ENCODE measurements around the gene ABI3BP.

The ABI3BP gene

DNA sequence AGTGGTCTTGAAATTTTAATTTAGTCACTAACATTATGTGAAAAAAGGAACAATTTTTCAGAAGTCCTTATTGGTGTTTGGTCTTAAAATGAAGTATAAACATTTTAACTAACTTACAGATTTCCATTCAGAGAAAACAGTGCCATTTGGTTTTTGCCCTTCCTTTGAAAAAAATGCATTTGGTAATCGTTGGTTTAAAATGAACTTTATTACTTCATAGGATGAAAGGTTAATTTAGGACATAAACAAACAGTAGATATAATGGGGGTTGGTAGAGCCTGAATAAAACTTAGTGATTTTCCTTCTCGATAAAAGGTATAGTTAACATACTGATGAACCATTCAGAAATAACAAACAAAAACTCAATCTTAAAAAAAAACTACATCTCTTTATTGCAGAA, 244.3 kb downstream of the ABI3BP start:
- Mint-ChIP-seq H3K9me3 (no peaks in the 10 kb centered on the region), H3K27ac (no peak overlapping the region), H3K4me1 (no peaks in the 10 kb centered on the region), H3K27me3 (no peaks in the 10 kb centered on the region), H3K36me3 (peaks cover 38% of the 10 kb centered on the region), H3K4me3 (no peak overlapping the region)
- no peak for ATAC-seq

- Mint-ChIP-seq H3K27ac (no peak overlapping the region), H3K4me3 (no peak overlapping the region), H3K4me1 (no peaks in the 10 kb centered on the region), H3K36me3 (peaks cover 40% of the 10 kb centered on the region), H3K27me3 (no peaks in the 10 kb centered on the region), H3K9me3 (no peaks in the 10 kb centered on the region)
- ATAC-seq, result no peak
Measured at GRCh38 chr3:100748220-100748619, 245.0 kb downstream of the ABI3BP start.

DNA sequence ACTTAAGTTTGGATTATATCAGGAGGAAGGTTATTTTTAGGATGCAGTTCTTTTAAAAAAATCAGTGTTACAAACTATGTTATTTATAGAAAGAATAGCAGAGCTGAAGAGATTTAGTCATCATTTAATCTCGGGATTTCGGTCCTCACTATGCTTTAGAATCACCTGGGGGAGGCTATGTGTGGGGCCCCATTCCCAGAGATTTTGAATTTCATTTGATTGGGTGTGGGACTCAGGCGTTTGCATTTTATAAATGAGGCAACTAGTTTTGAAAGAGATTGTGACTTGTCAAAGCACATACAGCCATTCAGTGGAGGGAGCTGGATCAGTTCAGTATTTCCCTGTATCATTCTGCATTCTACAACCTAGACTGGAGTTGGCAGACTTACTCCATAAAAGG, 247.1 kb downstream of the ABI3BP start:
- no peak for ATAC-seq
- peaks cover 40% of the 10 kb centered on the region for H3K36me3 Mint-ChIP-seq
- no peaks in the 10 kb centered on the region for H3K9me3 Mint-ChIP-seq
- H3K27ac Mint-ChIP-seq, result no peak overlapping the region
- H3K4me1 Mint-ChIP-seq, result no peaks in the 10 kb centered on the region
- H3K4me3 Mint-ChIP-seq, result no peak overlapping the region
- no peaks in the 10 kb centered on the region for H3K27me3 Mint-ChIP-seq

DNA sequence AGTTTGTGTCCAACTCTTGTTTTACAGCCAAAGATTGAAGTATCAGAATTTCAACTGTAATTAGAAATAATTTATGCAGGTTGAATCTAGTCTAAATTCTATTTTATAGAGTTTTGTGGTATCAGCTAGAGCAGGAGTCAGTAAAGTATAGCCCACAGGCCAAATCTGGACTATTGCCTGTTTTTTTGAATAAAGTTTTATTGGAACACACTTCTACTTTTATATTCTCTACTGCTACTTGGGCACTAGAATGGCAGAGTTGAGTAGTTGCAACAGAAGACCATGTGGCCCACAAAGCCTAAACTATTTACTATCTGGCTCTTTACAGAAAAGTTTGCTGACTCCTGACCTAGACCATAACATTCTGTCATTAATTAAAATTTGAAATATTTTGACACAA, 247.6 kb downstream of the ABI3BP start:
- H3K36me3 Mint-ChIP-seq, result peaks cover 38% of the 10 kb centered on the region
- no peak overlapping the region for H3K4me3 Mint-ChIP-seq
- H3K27ac Mint-ChIP-seq, result no peak overlapping the region
- no peaks in the 10 kb centered on the region for H3K27me3 Mint-ChIP-seq
- no peak for ATAC-seq
- no peaks in the 10 kb centered on the region for H3K9me3 Mint-ChIP-seq
- H3K4me1 Mint-ChIP-seq, result no peaks in the 10 kb centered on the region

DNA sequence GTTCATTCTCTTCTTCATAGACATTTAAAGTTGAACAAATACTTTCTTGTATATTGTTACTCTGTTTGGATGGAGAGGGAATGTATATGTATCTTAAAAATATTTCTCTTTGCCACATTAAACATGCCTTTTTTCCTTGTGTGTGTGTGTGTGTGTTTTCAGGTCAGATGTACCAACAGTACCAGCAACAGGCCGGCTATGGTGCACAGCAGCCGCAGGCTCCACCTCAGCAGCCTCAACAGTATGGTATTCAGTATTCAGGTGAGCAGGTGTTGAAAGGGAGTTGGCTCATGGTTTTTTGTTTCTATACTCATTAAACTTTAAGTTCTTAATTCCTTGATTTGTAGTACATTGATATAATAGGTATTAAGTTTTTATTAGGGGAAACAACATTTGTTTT, 248.6 kb downstream of the ABI3BP start:
- Mint-ChIP-seq H3K36me3 (peaks cover 34% of the 10 kb centered on the region), H3K27ac (no peak overlapping the region), H3K9me3 (no peaks in the 10 kb centered on the region), H3K27me3 (no peaks in the 10 kb centered on the region), H3K4me1 (no peaks in the 10 kb centered on the region), H3K4me3 (no peak overlapping the region)
- ATAC-seq, result no peak

- no peaks in the 10 kb centered on the region for H3K27me3 Mint-ChIP-seq
- H3K27ac Mint-ChIP-seq, result no peak overlapping the region
- H3K4me1 Mint-ChIP-seq, result no peaks in the 10 kb centered on the region
- H3K36me3 Mint-ChIP-seq, result peaks cover 34% of the 10 kb centered on the region
- H3K9me3 Mint-ChIP-seq, result no peaks in the 10 kb centered on the region
- H3K4me3 Mint-ChIP-seq, result no peak overlapping the region
- ATAC-seq, result no peak
Measured at GRCh38 chr3:100743535-100743934, 249.7 kb downstream of the ABI3BP start.

DNA sequence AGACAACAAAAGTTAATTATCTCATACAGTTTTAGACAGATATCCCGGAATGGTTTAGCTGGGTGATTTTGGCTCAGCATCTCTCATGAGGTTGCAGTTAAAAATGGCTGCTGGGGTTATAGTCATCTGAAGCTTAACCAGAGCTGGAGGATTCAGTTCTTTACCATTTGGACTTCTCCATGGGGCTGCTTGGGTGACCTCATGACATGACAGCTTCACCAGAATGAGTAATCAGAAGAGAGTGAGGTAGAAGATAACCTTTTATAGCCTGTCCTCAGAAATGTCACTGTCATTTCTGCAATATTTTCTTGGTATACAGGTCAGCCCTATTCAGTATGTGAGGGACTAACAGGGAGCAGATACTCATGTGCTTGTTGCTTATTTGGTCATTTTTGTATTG, 253.0 kb downstream of the ABI3BP start:
- H3K4me3 Mint-ChIP-seq, result no peak overlapping the region
- peaks cover 46% of the 10 kb centered on the region for H3K36me3 Mint-ChIP-seq
- ATAC-seq, result peak; percentile 27

DNA sequence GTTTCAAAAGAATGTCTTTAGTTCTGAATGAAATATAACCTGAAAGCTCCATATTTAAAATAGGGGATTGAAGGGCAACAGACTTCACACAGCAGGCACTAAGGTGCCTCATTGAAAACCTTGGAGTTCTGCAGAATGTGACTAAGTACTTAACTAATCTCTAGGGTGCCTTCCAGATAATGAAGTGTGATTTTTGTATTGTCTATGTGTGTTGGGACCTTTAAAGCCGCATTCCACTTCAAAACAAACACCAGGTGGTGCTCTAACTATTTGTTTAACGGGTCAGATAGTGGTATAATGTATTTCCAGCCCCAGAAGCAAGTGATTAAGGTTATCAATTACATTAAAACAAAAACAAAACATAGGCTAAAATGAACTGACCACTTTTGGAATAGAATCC, 255.9 kb downstream of the ABI3BP start:
- peaks cover 56% of the 10 kb centered on the region for H3K36me3 Mint-ChIP-seq
- no peak overlapping the region for H3K27ac Mint-ChIP-seq
- H3K27me3 Mint-ChIP-seq, result no peaks in the 10 kb centered on the region
- no peaks in the 10 kb centered on the region for H3K4me1 Mint-ChIP-seq
- H3K4me3 Mint-ChIP-seq, result no peak overlapping the region
- H3K9me3 Mint-ChIP-seq, result no peaks in the 10 kb centered on the region
- no peak for ATAC-seq

More for the DNA sequence above, 253.0 kb downstream of the ABI3BP start:
- Mint-ChIP-seq H3K4me1 (no peaks in the 10 kb centered on the region), H3K9me3 (no peaks in the 10 kb centered on the region), H3K27me3 (no peaks in the 10 kb centered on the region), H3K27ac (no peak overlapping the region)

- no peak for ATAC-seq
- H3K27ac Mint-ChIP-seq, result no peak overlapping the region
Measured at GRCh38 chr3:100732435-100732834, 260.8 kb downstream of the ABI3BP start.

DNA sequence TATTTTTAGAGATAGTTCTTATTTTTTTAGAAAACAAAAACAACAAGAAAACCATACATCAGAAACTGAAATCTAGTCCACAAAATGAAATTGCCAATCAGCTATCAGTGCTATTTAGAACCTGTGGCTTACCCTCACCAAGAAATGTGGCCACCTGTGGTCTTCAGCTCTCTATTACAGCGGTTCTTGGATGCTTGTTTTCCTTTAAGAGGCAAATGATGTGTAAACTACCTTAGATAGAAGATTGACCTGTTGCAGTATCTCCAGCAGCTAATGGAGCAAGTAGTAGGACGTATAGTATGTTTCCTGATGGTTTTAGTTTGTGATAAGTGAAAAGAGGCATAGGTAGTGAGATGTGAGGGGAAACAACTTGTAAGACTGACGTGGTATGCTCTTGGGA, 262.7 kb downstream of the ABI3BP start:
- Mint-ChIP-seq H3K9me3 (no peaks in the 10 kb centered on the region), H3K4me1 (no peaks in the 10 kb centered on the region), H3K27me3 (no peaks in the 10 kb centered on the region), H3K4me3 (no peak overlapping the region), H3K36me3 (peaks cover 50% of the 10 kb centered on the region), H3K27ac (no peak overlapping the region)
- ATAC-seq, result no peak

More at GRCh38 chr3:100732435-100732834, 260.8 kb downstream of the ABI3BP start:
- Mint-ChIP-seq H3K36me3 (peaks cover 55% of the 10 kb centered on the region), H3K9me3 (no peaks in the 10 kb centered on the region), H3K27me3 (no peaks in the 10 kb centered on the region), H3K4me1 (no peaks in the 10 kb centered on the region), H3K4me3 (no peak overlapping the region)

DNA sequence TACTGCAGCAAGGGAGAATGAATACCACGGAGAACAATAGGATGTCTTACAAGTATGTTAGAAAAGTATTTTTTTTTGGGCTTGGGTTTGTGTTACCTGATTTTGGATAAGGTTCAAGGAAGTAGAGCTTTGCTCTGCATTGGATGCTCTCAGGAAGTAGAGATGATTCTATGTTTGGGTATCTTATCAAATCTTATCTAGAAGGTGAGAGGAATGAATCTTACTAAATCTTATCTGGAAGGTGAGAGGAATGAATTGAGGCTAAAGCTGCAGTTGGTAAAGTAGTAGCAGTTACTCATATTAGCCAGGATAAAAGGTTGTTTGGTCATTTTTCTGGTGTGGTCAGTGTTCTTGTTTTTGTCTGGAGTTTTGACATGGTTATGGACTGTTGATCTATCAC, 266.5 kb downstream of the ABI3BP start:
- Mint-ChIP-seq H3K4me3 (no peak overlapping the region), H3K27me3 (no peaks in the 10 kb centered on the region), H3K9me3 (no peaks in the 10 kb centered on the region), H3K4me1 (no peaks in the 10 kb centered on the region), H3K27ac (no peak overlapping the region), H3K36me3 (peaks cover 47% of the 10 kb centered on the region)
- ATAC-seq, result no peak

DNA sequence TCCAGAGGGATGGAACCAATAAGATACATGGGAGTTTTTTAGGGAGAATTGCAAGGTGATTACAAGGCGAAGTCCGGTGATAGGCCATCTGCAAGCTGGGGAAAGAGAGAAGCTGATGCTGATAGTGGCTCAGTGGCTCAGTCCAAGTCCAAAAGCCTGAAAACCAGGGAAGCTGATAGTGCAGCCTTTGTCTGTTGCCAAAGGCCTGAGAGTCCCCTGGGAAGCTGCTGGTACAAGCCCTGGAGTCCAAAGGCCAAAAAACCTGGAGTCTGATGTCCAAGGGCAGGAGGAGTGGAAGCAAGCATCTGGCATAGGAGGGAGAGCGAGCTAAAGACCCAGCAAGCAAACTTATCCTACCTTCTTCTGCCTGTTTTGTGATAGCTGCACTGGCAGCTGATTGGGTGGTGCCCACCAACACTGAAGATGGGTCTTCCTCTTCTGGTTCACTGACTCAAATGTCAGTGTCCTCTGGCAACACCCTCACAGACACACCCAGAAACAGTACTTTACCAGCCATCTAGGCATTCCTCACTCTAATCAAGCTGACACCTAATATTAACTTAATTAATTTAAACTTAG, 267.2 kb downstream of the ABI3BP start:
- no peak for ATAC-seq
- peaks cover 51% of the 10 kb centered on the region for H3K36me3 Mint-ChIP-seq
- no peaks in the 10 kb centered on the region for H3K4me1 Mint-ChIP-seq
- no peak overlapping the region for H3K4me3 Mint-ChIP-seq
- H3K27ac Mint-ChIP-seq, result no peak overlapping the region
- no peaks in the 10 kb centered on the region for H3K27me3 Mint-ChIP-seq
- no peaks in the 10 kb centered on the region for H3K9me3 Mint-ChIP-seq

GRCh38 chr3:100720426-100720825, 272.8 kb downstream of the ABI3BP start:
- H3K27me3 Mint-ChIP-seq, result no peaks in the 10 kb centered on the region
- no peak overlapping the region for H3K4me3 Mint-ChIP-seq
- peaks cover 22% of the 10 kb centered on the region for H3K4me1 Mint-ChIP-seq
- ATAC-seq, result no peak
- no peak overlapping the region for H3K27ac Mint-ChIP-seq
- H3K9me3 Mint-ChIP-seq, result peaks cover 3% of the 10 kb centered on the region
- peaks cover 47% of the 10 kb centered on the region for H3K36me3 Mint-ChIP-seq

DNA sequence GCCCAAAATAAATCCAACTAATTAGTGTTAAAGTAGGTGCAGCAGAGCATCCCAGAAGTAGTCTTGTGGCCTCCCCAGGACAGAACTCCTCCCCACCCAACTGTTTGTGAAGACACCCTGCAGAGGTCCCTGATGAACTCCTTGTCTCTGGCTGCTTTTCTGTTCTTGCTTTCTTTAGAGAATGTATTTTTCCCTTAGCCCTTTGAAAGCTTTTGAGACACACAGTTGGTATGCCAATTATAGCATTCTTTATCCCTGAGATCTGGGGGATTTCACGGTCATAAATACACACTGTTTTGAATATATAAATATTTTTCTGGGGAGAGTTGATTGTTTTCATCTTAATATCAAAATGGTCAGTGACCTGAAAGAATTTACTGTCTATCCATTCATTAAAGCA, 274.1 kb downstream of the ABI3BP start:
- Mint-ChIP-seq H3K4me3 (no peak overlapping the region), H3K27me3 (no peaks in the 10 kb centered on the region), H3K27ac (no peak overlapping the region), H3K4me1 (peaks cover 31% of the 10 kb centered on the region), H3K36me3 (peaks cover 55% of the 10 kb centered on the region), H3K9me3 (peaks cover 3% of the 10 kb centered on the region)
- no peak for ATAC-seq

DNA sequence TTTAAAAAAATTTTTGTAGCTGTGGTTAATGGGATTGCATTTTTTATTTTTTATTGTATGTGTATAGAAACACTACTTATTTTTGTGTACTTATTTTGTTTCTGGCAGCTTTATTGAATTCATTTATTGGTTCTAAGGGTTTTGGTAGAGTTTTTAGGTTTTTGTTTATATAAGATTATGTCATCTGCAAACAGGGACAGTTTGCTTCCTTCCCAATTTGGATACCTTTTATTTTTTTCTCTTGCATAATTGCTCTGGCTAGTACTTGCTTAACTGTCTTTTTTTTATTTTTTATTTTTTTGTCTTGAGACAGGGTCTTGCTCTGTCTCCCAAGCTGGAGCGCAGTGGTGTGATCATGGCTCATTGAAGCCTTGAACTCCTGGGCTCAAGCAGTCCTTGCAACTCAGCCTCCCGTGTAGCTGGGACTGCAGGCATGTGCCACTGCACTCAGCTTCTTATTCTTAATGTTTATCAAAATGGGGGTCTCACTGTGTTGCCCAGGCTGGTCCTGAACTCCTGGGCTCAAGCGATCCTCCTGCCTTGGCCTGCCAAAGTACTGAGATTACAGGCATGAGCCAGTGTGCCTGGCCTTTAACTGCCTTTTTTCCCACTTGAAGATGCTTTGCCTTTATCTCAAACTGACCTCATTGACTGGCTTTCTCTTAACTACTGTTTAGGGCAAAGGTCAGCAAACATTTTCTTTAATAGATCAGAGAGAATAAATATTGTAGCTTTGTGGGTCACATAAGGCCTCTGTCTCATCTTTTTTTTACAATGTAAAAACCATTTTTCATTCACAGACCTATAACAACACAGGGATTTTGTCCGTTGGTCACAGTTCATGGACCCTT, 275.4 kb downstream of the ABI3BP start:
- Mint-ChIP-seq H3K27ac (no peak overlapping the region), H3K36me3 (peaks cover 59% of the 10 kb centered on the region), H3K4me1 (peaks cover 39% of the 10 kb centered on the region), H3K9me3 (peaks cover 3% of the 10 kb centered on the region), H3K4me3 (no peak overlapping the region), H3K27me3 (no peaks in the 10 kb centered on the region)
- no peak for ATAC-seq

DNA sequence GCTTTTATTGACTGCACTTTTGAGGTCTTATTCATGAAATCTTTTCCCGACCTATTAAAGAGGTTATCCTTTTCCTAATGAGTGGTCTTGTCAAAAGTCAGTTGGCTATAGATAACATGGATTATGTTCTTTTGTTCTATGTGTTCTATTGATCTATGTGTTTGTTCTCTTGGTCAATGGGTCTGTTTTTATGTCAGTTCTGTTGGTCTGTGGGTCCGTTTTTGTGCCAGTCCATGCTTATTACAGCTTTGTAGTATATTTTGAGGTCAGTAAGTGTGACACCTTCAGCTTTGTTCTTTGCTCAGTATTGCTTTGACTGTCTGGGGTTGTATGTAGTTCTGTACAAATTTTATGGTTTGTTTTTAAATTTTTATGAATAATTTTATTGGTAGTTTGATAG, 276.2 kb downstream of the ABI3BP start:
- Mint-ChIP-seq H3K4me3 (no peak overlapping the region), H3K36me3 (peaks cover 60% of the 10 kb centered on the region), H3K27me3 (no peaks in the 10 kb centered on the region), H3K9me3 (peaks cover 3% of the 10 kb centered on the region), H3K4me1 (peaks cover 47% of the 10 kb centered on the region), H3K27ac (no peak overlapping the region)
- no peak for ATAC-seq
